Mononuclear cell (primary cell): Measurements from ENCODE around the gene BANP. TPM values are rescaled to one million over a fixed set of nuclear protein-coding genes. Genes with fewer than 3 reads are reported as not detected.
"Not testable (repeated sequence)": the region's sequence is repeated elsewhere in the genome, so short reads cannot be mapped to it uniquely, and the experiment has no call there.

Experiments
- H3K27me3 ChIP-seq: 2 replicates; pipeline ENCODE4 v1.6.0; 2011; ENCODE audit warnings: low read length, control low read depth; ENCODE audit not compliant: insufficient read depth
- H3K4me1 ChIP-seq: 2 replicates; pipeline ENCODE4 v1.5.1; 2011; ENCODE audit warnings: mild to moderate bottlenecking, low read length, control low read depth; ENCODE audit not compliant: insufficient read depth
- H3K4me3 ChIP-seq: 2 replicates; pipeline ENCODE4 v1.5.1; 2011; ENCODE audit warnings: mild to moderate bottlenecking, low read length, moderate library complexity
- H3K9me3 ChIP-seq: 2 replicates; pipeline ENCODE4 v1.5.1; 2011; ENCODE audit warnings: low read depth, mild to moderate bottlenecking, control low read depth, low read length
- total RNA-seq: library from RNA; depleted of rRNA; stranded (reverse); fragments of >200 nt; gene quantifications from one replicate; pipeline ENCODE4 v1.2.3, GENCODE V29; 2012

The BANP gene
- total RNA-seq, 1 donor = 71.8 TPM

GRCh38 chr16:88066680-88067529 lies 115.7 kb downstream of the BANP start:
- no peaks in the 10 kb centered on the region for H3K27me3 ChIP-seq
- peaks cover 17% of the 10 kb centered on the region for H3K4me1 ChIP-seq
- no peak overlapping the region for H3K4me3 ChIP-seq
- no peaks in the 10 kb centered on the region for H3K9me3 ChIP-seq

GRCh38 chr16:88067530-88068411 lies 116.5 kb downstream of the BANP start:
- H3K4me1 ChIP-seq = peaks cover 17% of the 10 kb centered on the region
- no peaks in the 10 kb centered on the region for H3K27me3 ChIP-seq
- H3K4me3 ChIP-seq = no peak overlapping the region
- H3K9me3 ChIP-seq = no peaks in the 10 kb centered on the region

DNA sequence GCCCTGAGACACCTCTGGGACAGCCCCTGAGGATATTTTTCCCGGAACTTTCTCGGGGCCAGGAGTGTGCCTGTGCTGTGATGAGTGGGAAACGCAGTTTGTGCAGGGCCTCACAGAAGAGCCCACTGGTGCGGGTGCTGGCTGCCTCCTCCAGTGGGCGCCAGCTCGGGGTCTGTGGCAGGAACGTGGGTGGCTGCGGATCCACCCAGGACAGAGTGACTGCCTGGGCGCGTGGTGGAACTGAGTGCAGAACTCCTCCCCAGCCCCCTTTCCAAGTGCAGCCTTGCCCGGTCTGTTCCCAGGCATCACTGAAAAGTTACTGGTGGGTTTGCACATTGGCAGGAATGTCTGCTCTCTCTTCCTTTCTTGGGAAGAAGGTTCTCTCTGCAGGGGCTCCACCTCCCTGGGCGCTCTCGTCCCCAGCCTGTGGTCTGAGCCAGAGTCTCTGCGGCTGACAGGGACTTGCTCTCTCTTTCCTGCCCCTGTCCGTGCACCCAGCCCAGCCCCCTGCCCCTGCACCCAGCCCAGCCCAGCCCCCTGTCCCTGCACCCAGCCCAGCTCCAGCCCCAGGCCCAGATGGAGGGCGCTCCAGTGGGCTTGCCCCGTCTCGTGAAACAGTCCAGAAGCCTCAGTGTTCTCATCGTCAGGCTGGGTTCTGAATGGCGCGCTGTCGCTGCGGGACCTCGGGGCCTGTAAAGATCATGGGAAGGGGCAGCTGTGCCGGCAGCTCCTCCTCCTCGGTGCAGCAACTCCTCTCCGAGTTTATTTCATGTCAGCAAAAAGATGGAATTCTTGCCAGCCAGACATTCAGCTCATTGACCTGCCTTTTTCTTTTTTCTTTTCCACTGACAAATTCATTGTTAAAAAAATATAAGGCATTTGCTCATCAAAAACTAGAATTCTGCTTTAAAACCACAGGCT lies 117.5 kb downstream of the BANP start:
- Histone ChIP-seq H3K27me3 (no peaks in the 10 kb centered on the region), H3K4me1 (peaks cover 17% of the 10 kb centered on the region), H3K4me3 (no peak overlapping the region), H3K9me3 (no peaks in the 10 kb centered on the region)

GRCh38 chr16:88069397-88070168 lies 118.3 kb downstream of the BANP start:
- peaks cover 17% of the 10 kb centered on the region for H3K4me1 ChIP-seq
- no peaks in the 10 kb centered on the region for H3K27me3 ChIP-seq
- no peak overlapping the region for H3K4me3 ChIP-seq

DNA sequence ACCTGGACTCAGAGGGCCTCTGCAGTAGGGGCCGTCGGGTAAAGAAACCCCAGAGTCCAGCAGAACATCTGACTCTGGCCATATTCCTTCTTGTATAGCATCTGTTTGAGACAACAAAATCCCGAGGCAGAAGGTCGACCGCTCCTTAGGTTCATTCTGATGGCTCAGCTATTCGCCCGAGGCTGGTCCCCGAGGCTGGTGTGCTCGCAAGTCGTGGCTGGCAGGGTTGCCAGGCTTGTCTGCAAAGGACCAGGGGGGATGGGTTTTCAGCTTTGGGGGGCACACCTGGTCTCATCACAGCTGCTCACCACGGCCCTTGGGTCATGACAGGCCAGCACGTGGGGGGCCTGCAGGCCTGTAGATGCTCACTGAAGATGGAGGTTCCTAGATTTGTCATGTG lies 119.1 kb downstream of the BANP start:
- no peak overlapping the region for H3K4me3 ChIP-seq
- H3K4me1 ChIP-seq = peaks cover 17% of the 10 kb centered on the region
- H3K9me3 ChIP-seq = no peaks in the 10 kb centered on the region
- no peaks in the 10 kb centered on the region for H3K27me3 ChIP-seq

More at GRCh38 chr16:88069397-88070168, 118.3 kb downstream of the BANP start:
- H3K9me3 ChIP-seq = no peaks in the 10 kb centered on the region

DNA sequence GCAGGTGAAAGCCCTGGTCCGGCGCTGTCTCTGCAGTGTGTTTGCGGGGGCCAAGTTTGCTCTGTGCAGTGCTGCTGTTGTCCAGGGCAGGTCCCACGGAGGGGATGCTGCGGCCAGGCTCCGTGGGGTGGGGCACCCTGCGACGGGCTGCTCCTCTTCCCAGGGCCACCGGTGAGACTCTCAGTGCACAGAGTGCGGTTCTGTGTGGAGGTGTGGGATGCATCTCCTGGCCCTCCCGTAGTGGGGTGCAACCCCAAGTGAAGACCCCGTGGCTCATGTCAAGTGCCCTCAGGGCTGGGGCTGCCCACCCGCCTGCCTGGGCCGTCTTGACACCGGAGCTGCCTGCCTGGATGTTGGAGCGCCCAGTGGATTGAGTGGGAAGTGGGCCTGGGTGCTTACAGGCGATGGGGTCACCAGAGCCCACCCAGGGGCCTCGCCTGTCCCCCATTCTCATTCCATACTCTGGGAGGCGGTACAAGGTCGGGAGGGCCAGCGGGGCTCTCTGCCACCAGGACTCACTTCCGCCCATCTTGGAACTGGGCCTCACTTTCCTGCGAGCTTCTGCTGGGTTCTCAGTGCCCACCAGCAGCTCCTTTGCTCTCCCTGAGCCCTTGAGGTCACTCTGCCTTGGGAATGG lies 119.9 kb downstream of the BANP start:
- Histone ChIP-seq H3K4me1 (peaks cover 17% of the 10 kb centered on the region), H3K4me3 (no peak overlapping the region), H3K9me3 (no peaks in the 10 kb centered on the region)

GRCh38 chr16:88071908-88072307 lies 120.7 kb downstream of the BANP start:
- Histone ChIP-seq H3K4me1 (peaks cover 17% of the 10 kb centered on the region), H3K27me3 (no peaks in the 10 kb centered on the region), H3K9me3 (no peaks in the 10 kb centered on the region), H3K4me3 (no peak overlapping the region)

More for the DNA sequence above, 119.9 kb downstream of the BANP start:
- H3K27me3 ChIP-seq = no peaks in the 10 kb centered on the region

DNA sequence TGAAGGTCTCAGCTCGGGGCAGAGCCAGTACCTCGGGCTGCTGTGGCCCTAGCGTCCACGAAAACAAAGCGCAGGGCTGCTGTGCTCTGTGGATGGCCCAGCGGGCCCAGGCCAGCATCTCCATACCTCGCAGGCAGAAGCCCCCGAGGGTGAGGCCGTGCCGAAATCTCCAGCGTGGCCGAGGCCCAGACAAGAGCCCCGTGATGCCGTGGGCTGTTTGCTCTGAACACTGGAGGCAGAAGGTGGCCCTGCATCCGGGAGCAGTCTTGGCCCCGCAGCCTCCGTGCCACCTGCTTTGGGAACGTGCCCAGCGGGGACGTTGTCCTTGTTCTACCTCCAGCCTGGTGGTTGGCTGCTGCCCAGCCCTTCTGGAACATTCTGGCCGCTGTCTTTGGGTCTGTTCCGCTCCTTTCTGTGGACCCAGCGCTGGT lies 121.4 kb downstream of the BANP start:
- no peaks in the 10 kb centered on the region for H3K27me3 ChIP-seq
- H3K4me3 ChIP-seq = no peak overlapping the region
- peaks cover 17% of the 10 kb centered on the region for H3K4me1 ChIP-seq
- H3K9me3 ChIP-seq = no peaks in the 10 kb centered on the region

DNA sequence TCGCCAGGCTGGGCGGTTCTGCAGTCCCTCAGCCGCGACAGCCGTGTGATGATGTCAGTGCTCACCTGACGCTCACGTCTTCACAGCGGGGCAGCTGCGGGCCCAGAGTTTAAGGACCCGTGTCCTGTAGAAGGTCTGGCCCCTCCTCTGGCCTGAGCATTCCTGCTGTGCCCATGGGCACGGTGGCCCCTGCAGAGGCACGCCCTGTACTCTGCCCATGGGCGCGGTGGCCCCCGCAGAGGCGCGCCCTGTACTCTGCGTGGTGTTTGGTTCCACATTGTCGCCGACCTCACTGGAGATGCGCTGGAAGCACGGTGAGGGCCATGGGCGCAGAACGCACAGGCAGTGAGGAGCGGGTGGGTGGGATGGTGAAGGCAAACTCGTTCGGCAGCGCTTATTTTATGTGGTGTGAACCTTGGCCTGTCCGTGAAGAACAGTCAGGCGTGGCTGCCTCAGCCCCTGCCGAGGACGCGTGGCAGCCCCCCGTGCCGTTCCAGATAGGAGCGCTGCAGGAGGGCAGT lies 122.0 kb downstream of the BANP start:
- Histone ChIP-seq H3K27me3 (no peaks in the 10 kb centered on the region), H3K4me3 (no peak overlapping the region), H3K4me1 (peaks cover 12% of the 10 kb centered on the region), H3K9me3 (no peaks in the 10 kb centered on the region)

DNA sequence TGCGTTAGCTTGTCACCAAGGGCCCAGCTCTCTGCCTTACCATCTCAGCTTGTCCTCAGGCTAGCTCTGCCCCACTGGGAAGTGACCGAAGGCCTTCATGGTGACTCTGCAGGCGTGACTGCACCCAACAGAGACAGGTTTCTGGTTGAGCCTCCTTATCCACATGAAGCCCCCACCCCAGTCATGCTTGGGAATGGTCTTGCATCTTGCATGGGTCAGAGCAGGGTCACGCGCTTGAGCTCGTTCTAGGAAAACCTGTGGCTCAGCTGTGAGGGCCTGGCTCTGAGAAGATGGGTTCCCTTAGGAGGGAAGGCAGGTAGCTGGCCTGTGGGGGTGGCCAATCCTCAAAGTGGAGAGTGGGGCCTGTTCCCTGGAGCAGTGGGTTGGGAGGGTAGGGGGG lies 122.8 kb downstream of the BANP start:
- Histone ChIP-seq H3K4me3 (no peak overlapping the region), H3K27me3 (no peaks in the 10 kb centered on the region), H3K4me1 (peaks cover 8% of the 10 kb centered on the region), H3K9me3 (no peaks in the 10 kb centered on the region)

DNA sequence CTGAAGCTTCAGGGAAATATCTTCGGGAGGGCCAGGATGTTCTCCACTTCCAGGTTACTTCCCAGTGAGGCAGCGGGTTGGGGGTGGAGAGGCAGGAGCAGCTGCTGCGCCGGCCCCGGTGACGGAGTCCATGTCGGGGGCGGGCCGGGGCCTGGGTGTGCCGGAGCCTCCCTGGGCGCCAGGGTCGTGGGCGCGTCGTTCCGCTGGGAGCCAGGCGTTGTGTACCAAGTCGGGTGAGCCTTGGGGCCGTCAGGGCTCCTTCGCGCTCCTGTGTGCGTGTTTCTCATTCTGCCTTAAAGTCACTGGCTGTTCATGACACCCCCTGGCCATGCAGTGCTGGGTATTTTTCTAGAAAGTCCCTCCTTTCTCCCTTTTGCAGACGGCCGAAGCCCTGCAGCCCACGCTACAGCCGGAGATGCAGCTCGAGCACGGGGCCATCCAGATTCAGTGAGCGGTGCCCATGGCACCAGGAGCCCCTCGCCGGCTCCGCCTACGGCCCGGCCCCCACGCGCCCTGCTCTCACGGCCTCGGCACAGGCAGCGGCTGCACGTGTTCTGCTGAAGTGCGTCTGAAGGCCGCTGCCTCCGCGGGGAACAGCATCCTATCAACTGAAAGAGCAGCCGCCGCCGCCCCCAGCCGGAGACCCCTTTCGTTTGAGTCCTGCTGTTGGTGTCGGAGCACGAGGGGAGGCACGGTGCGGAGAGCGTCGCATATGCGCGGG lies 125.1 kb downstream of the BANP start:
- no peak overlapping the region for H3K4me3 ChIP-seq
- H3K27me3 ChIP-seq = no peaks in the 10 kb centered on the region
- H3K4me1 ChIP-seq = no peaks in the 10 kb centered on the region
- no peaks in the 10 kb centered on the region for H3K9me3 ChIP-seq

GRCh38 chr16:88076932-88077320 lies 125.7 kb downstream of the BANP start:
- H3K27me3 ChIP-seq, H3K4me1 ChIP-seq, H3K4me3 ChIP-seq, H3K9me3 ChIP-seq: not testable (repeated sequence)
